Esophagus (tissue), 2 donors: Measurements from ENCODE around the gene ANKS1A. TPM values are rescaled to one million over a fixed set of nuclear protein-coding genes. Genes with fewer than 3 reads are reported as not detected.
A peak's percentile ranks its signal among the peaks of the same experiment; 100 is the strongest.

Source experiments
- H3K27ac ChIP-seq, 2 donors: one replicate each; pipeline ENCODE4 v1.5.1; 2013; ENCODE audit warnings: low read depth in 2 of 2, mild to moderate bottlenecking in 2 of 2, inconsistent platforms in 1 of 2, low read length in 1 of 2, moderate library complexity in 1 of 2
- H3K27me3 ChIP-seq, 2 donors: one replicate each; pipeline ENCODE4 v1.6.1; 2013; ENCODE audit warnings: low read length in 2 of 2, control low read depth in 1 of 2, mild to moderate bottlenecking in 1 of 2; ENCODE audit not compliant: insufficient read depth in 2 of 2, control insufficient read depth in 1 of 2
- H3K36me3 ChIP-seq, 2 donors: one replicate each; pipeline ENCODE4 v1.6.1; 2013; ENCODE audit warnings: low read length in 1 of 2; ENCODE audit not compliant: control insufficient read depth in 2 of 2, insufficient read depth in 2 of 2
- H3K4me1 ChIP-seq, 2 donors: one replicate each; pipeline ENCODE4 v1.6.1; 2013; ENCODE audit warnings: low read length in 1 of 2; ENCODE audit not compliant: control insufficient read depth in 2 of 2, insufficient read depth in 2 of 2
- H3K4me3 ChIP-seq, 2 donors: one replicate each; pipeline ENCODE4 v1.5.1; 2013; ENCODE audit warnings: low read length in 2 of 2, mild to moderate bottlenecking in 2 of 2, low read depth in 1 of 2, moderate library complexity in 1 of 2
- H3K9me3 ChIP-seq, 2 donors: one replicate each; pipeline ENCODE4 v1.6.1; 2013; ENCODE audit warnings: mild to moderate bottlenecking in 2 of 2, low read depth in 1 of 2, low read length in 1 of 2, moderate library complexity in 1 of 2; ENCODE audit not compliant: control insufficient read depth in 2 of 2, insufficient read depth in 1 of 2
- WGBS, 2 donors: extraction: QIAGEN DNeasy Blood & Tissue Kit; methylation state at CpG; one replicate each; pipeline ENCODE4 v1.1.7; 2013; 5-methylcytosine and 5-hydroxymethylcytosine counted together
- polyA plus RNA-seq, 2 donors: library from polyadenylated mRNA; stranded (reverse); fragments of 200-250 nt; gene quantifications; one replicate each; pipeline ENCODE4 v1.2.3, GENCODE V29; 2013
- donor health status: healthy with polysubstance abuse.
- donor health status: Bipolar disorder and iron deficiency.

Gene ANKS1A
- polyA plus RNA-seq, 2 donors, result 6.3 to 7.7 TPM

DNA sequence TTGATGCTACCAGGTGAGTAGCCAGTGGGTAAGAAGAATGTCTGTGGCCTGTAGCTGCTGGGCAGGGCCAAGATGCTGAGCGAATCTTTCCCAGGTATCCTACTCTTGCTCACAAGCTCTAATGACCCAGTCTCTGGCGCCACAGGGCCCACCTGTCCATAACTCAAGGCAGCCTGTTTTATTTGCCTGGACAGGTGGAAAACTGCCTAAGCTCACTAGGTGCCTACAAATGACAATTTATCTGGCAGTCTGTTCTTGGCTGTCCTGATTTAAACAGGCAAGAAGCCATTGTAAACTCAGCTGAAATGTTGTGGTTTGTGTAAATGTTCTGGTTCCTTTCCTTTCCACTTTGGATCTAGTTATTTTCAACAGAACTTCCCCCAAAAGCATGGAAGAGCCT, 138.8 kb downstream of the ANKS1A start:
- no peaks in the 10 kb centered on the region for H3K27me3 ChIP-seq
- no peaks in the 10 kb centered on the region for H3K9me3 ChIP-seq
- peaks cover 3 to 4% of the 10 kb centered on the region in 2 donors for H3K36me3 ChIP-seq
- WGBS, 2 donors, result 74 to 80% methylated on average over 2 of the region's 2 CpGs
- H3K27ac ChIP-seq, result peak overlapping the region; percentile 47 to 74
- peaks cover 2 to 16% of the 10 kb centered on the region in 2 donors for H3K4me1 ChIP-seq
- H3K4me3 ChIP-seq, result no peak overlapping the region

DNA sequence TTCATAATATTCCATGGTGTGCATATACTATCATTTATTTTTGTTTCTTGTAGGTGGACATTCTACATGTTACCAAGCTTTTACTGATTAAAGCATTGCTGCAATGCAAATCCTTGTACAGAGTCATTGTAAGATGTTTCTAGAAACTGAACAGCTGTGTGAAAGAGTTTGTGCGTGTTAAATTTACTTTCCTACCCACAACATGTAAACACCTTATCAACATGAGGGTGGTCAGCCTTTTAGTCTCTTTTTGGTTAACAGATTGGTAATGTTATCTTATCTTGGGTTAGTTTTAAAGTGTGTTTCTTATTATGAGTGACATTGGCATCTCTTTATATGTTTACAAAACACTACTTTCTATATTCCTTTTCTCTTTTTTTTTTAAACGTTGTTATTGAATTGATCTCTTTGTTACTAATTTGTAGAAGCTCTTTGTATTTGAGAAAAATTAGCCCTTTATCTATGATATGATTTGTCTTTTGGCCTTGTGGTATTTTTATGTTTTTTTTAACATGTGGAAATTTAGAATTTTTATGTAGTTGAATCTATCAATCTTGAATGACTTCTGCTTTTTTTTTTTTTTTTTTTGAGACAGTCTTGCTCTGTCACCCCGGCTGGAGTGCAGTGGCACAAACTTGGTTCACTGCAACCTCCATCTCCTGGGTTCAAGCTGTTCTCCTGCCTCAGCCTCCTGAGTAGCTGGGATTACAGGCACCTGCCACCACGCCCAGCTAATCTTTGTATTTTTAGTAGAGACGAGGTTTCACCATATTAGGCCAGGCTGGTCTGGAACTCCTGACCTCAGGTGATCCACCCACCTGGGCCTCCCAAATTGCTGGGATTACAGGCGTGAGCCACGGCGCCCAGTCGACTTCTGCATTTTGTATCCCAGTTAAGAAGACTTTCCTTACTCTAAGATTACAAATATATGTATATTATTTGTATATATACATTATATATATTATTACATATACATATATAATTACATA, 140.0 kb downstream of the ANKS1A start:
- Histone ChIP-seq H3K27me3 (no peaks in the 10 kb centered on the region), H3K4me3 (no peak overlapping the region), H3K9me3 (no peaks in the 10 kb centered on the region), H3K36me3 (peaks cover 3 to 4% of the 10 kb centered on the region in 2 donors), H3K4me1 (peaks cover 5 to 16% of the 10 kb centered on the region in 2 donors), H3K27ac (no peak overlapping the region)
- WGBS, 2 donors, result 85 to 86% methylated on average over 9 of the region's 9 CpGs

DNA sequence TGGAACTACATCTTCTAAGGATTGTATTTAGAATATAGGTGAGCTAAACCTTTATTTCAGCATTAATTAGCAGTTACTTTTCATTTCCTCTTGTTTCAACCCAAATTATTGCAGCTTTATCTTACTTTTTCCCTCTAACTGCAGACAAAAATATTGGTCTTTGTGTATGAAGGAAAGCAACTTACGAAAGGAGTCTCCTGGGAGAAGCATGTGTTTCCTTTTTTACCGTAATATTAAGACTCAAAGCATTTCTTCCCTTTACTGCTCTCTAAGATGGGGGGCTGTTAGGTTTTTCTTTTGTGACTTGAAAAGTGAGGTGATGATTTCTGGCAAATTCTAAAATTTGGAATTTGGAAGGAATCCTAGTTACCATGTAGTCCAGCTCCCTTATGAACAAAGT, 141.0 kb downstream of the ANKS1A start:
- no peak overlapping the region for H3K4me3 ChIP-seq
- H3K27me3 ChIP-seq, result no peaks in the 10 kb centered on the region
- no peaks in the 10 kb centered on the region for H3K9me3 ChIP-seq
- H3K4me1 ChIP-seq, result peaks cover 7 to 20% of the 10 kb centered on the region in 2 donors
- WGBS, 2 donors, result 73 to 76% methylated on average over 2 of the region's 2 CpGs
- H3K36me3 ChIP-seq, result peaks cover 3 to 4% of the 10 kb centered on the region in 2 donors
- H3K27ac ChIP-seq, result no peak overlapping the region

DNA sequence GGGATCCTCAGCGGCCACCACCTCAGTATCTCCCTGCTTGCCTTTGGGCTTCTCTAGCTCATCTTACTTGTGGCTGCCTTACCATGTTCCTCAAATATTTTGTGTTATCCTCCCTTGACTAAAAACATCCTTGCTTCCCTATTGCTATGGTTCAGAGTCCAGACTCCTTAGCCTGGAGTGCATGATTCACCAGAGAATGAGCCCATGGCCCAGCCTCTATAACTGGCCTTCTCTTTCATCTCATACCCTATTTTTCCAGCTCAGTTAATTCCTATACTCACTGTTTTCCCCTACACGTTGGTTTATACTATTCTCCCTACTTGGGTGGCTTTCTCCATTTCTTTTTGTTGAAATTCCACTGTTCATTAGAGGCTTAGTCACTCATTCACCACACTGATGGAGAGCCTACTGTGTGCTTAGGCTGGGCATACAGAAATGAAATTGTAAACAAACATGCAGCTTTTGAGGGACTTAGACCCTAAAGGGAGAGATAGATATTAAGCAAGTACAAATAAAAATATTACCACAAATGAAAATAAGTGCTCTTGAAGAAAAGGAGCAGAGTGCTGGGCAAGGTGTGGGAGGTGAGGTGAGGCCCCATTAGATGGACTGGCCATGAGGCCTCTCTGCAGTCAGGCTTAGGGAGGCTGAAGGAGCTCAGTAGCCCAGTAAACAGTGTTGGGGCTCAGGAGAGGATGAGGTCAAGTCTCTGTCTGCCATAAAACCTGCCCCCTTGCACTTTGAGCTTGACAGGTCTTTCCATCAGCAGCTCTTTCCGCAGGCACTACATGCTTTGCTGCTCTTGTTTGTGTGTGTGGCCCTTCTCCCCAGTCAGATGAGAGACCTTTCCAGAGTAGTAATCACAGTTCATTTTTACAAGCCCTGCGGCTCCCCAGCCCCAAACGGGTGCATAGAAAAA, 142.8 kb downstream of the ANKS1A start:
- Histone ChIP-seq H3K27ac (no peak overlapping the region), H3K27me3 (no peaks in the 10 kb centered on the region), H3K4me3 (no peak overlapping the region), H3K36me3 (peaks cover 3 to 4% of the 10 kb centered on the region in 2 donors), H3K9me3 (no peaks in the 10 kb centered on the region), H3K4me1 (peaks cover 9 to 15% of the 10 kb centered on the region in 2 donors)
- WGBS, 2 donors, result 80 to 86% methylated on average over 5 of the region's 5 CpGs

DNA sequence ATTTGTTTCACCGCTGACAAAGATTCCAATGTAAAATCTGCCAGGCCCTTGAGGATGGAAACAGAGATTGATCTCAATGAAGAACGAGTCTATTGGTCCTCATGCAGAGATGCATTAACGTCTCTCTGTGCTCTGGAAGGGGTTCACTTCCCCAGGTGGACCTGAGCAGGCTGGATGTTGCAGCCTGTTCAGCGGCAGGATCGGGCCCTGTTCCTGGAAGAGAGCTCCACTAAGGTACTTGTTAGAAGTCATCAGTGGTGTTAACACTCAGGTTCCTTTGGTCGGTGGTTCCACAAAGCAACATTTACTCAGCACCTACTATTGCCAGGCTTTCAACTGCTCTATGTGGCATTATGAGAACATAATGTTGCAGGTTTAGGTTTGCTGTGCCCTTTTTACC, 144.6 kb downstream of the ANKS1A start:
- peak overlapping the region in 1 of 2 donors; percentile 54 for H3K27ac ChIP-seq
- H3K4me1 ChIP-seq, result peaks cover 4 to 12% of the 10 kb centered on the region in 2 donors
- peaks cover 3 to 7% of the 10 kb centered on the region in 2 donors for H3K36me3 ChIP-seq
- no peaks in the 10 kb centered on the region for H3K9me3 ChIP-seq
- H3K27me3 ChIP-seq, result no peaks in the 10 kb centered on the region
- WGBS, 2 donors, result 84 to 90% methylated on average over 6 of the region's 6 CpGs
- H3K4me3 ChIP-seq, result no peak overlapping the region

DNA sequence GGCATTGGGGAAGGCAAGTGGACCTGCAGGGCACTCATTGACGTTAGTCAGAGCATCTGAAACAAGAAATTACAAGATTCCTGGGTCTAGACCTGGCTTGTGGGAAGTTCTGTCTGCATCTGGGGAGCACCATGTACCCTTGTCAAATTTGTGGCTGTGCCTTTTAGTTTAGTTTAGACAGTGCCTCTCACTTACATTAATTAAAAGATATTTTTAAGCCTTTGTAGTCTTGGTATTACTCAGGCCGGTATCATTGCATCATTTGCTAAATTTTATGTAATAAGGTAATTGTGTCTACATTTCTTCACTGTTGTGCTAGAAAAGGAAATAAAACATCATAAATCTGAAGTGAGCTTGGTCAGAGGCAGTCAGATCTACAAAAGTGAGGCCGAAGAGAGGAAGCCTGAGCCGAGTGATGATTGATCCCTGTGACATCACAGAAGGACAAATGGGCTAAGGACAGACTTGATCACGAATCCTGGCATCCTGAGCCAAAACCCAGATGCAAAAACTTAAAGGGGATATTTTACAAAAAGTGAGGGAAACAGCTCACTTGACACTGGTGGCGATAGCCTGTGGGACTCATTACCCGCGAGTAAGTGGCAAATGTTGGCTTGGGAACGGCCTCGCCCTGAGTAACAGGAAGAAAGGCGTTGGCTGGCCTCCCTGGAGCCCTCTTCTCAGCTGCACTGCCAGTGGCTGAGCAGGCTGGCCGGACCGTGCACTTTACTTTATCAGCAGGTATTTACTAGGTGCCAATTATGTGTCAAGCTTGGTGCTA, 145.5 kb downstream of the ANKS1A start:
- Histone ChIP-seq H3K9me3 (no peaks in the 10 kb centered on the region), H3K4me1 (peaks cover 4 to 12% of the 10 kb centered on the region in 2 donors), H3K36me3 (peaks cover 3 to 7% of the 10 kb centered on the region in 2 donors), H3K4me3 (no peak overlapping the region), H3K27me3 (no peaks in the 10 kb centered on the region), H3K27ac (peak overlapping the region; percentile 74 to 90)
- 37 to 39% methylated on average over 13 of the region's 13 CpGs for WGBS, 2 donors

DNA sequence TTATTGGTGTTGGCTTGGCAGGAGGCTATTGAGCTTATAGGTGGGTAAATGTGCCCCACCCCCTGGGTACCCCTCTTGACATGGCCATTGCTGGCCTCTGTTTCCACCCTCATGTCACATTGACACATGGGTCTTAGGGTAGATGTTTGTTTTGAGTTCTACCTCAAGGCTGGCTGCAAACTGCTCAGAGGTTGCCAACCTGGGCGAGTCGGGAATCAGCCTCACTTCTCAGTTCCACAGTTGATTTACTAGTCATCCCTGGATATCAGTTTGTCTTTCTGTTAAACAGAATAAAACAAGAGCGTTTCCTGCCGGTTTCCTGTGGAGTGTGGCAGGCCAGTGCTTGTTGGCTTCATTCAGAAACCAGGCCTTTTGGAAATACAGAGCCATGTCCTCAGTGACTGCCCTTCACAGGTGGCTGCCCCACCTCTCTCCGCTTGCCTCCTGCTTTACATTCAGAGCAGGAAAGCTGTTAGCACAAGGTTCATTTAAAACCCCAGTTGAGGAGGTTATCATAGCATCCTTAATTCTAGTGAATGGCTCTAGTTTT, 146.5 kb downstream of the ANKS1A start:
- Histone ChIP-seq H3K27me3 (no peaks in the 10 kb centered on the region), H3K27ac (peak overlapping the region; percentile 74 to 90), H3K4me1 (peaks cover 4 to 12% of the 10 kb centered on the region in 2 donors), H3K9me3 (no peaks in the 10 kb centered on the region), H3K4me3 (no peak overlapping the region), H3K36me3 (peaks cover 2 to 7% of the 10 kb centered on the region in 2 donors)
- WGBS, 2 donors, result 35 to 56% methylated on average over 5 of the region's 5 CpGs

DNA sequence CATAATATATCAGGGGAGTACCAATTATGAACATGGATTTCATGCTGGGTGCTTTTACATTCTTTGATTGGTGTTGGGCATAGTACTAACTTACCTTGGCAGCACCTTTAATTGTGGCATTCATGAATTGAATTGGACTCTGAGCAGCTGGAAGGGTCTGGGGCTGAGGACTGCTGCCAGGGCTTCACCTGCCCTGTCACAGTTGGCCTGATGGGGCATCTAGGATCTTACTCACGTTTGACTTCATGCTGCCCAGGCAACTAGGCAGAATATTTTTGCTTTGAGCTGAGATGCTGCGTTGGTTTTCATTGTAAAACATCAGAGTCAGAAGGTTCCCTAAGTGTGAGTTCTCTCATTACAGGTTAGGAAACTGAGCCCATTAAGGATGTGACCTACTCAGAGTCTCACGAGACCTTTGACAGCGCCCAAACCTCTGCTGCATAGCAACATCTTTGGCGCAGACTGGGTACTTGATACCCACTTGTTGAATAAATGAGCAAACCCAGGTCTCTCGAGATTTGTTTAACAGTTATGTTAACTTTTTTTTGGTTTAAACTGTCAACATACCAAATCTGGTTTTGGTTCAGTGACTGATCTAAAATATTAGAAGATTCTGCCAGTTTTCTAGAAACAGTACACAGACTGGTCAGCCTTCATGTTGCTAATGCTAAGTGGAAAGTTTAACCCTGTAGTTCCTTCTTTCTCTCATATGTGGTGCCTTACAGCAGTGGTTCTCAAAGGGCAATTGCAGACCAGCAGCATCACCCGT, 147.2 kb downstream of the ANKS1A start:
- Histone ChIP-seq H3K4me1 (peaks cover 4 to 12% of the 10 kb centered on the region in 2 donors), H3K36me3 (peaks cover 0 to 3% of the 10 kb centered on the region in 2 donors), H3K4me3 (no peak overlapping the region), H3K27me3 (no peaks in the 10 kb centered on the region), H3K27ac (peak overlapping the region in 1 of 2 donors; percentile 74), H3K9me3 (no peaks in the 10 kb centered on the region)
- WGBS, 2 donors, result 64 to 71% methylated on average over 7 of the region's 7 CpGs
